GM20431 (cell line): ENCODE results near the gene C12orf57.

Source experiments
- in situ Hi-C: fragments of 300-500 bp; cut with MseI, MboI; formaldehyde crosslinking; loops from one replicate; pipeline ENCODE4 v1.15.0; 2020; ENCODE audit warnings: low sequenced_read_pairs; ENCODE audit not compliant: unreplicated experiment

C12orf57 gene

DNA sequence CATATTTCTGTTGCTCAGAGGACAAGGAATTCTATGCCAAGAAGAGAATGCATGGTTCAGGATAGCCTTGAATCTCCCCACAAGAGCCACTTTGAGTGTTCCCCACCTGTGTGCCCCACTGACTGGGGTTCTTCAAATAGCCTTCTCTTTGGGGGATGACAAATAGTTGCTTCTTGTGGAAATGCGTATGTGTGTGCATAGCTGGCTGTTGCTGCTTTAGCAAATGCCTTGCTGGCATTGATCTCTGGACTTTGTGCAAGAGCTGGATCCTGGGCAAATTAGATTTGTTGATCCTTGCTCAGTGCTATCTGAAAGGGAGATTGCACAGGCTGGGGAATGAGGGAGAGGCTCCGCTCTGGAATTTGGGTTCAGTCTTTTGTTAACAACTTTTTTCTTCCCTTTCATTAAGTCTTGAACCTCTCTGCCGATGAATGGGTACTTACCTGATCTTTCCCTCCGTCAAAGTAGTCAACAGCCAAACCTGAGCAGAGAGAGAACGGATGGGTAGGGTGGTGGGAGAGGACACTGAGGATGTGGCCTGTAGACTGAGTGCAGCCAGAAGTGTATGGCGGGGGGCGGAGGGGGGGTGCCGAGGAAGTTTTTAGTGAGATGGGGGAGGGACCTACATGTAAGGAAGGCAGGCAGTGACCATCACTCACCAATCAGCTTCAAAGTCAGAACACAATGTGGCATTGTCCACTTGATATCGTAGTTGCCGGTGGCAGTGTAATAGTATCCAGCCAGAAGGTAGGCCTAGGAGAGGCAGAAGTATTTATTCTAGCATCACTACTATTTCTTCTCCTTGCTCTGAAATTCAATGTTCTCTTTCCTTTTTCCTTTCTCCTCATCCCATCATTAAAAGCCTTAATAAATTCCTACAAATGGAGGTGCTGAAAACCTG lies 37.6 kb downstream of the C12orf57 start:
- in situ Hi-C loops: no loop called here

DNA sequence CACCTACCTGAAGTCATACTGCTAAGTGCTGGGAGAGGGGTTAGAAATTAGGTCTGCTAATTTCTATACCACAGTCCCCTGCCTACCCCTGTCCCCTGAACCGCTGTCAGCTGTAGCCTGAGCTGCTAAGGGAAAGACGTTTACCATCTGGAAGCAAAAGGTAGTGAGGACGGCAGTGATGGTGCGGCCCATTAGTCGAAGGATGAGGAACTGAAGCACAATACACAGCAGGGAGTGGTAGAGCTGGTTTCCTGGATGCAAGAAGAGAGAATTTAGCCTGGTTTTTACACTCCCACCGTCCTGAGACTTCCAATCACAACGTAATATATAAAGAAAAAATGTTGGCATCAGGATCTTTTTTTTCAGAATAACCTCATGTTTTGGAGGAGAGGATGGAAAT lies 38.7 kb downstream of the C12orf57 start:
- in situ Hi-C loops: no loop called here

DNA sequence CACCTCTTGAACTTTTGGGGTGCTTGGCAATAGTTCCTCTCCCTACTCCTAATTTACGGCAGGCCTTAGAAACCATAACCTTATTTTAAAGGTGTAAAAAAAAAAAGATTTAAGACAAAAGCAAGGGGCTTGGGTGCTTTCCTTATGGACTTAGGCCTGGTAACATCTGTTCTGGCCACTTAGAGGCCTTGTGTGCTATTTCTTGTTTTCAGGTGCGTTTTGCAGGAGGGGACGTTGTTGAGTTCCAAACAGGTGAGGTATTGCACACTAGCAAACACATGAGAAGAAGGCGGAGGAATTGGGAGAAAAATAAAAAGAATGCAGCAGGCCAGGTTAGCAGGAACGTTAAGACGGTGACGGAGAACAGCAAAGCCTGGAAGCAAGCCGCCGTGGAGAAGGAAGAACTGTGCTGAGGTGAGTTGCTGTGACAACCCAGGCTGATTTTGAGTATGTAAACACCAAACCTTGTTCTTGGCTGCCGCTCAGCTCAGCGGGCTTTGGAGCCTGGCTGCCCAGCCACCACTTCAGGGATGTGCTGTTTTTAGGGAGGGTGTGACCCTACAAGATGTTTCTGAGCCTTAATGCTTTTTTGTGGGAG lies 44.2 kb downstream of the C12orf57 start:
- in situ Hi-C loops: no loop called here
